ENCODE measurements around the gene SERGEF. TPM values are rescaled to one million over a fixed set of nuclear protein-coding genes. Genes with fewer than 3 reads are reported as not detected.

Gene SERGEF
- total and polyA plus RNA-seq, 12 donors = 14.8 to 105 (median 19.9) TPM

DNA sequence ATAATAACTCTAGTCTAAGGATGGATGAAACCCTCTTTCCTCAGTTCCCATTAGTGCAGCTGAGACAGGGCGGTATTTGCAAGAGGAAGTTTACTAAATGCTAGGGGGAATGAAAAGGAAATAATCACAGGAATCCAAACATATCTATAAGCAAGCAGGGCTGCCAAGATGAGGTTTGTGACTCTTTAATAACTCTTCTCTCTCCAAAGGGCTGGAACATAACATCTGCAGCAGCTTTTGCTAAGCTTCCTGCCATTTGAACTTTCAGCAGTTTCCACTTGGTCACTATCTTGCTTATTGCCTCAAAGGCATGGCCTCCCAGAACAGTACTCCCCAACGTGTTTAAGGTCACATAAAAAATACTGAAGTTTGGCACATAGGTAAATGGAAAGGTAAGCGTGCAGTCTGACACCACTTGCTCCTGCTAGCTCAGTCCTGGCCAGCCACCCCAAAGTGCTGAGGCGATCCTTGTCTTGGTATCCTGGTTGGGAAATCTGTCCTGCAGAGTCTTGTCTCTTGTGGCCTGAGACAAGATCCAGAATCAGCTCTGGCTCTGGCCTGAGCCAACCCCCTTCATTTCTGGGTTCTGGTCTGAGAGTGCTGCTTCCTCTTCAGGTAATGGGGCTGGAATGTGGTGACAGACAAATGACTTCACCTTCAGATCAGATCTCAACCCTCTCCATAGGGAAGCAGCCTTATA is 196.5 kb downstream of the SERGEF start:
- Histone ChIP-seq H3K36me3 (no peaks in the 10 kb centered on the region), H3K9me3 (no peaks in the 10 kb centered on the region), H3K27me3 (no peaks in the 10 kb centered on the region), H3K4me1 (peaks cover 0 to 52% (median 25%) of the 10 kb centered on the region in 9 donors), H3K27ac (peak overlapping the region in 1 of 10 donors; percentile 46), H3K4me3 (no peak overlapping the region)
- TF ChIP-seq, protein P1, sequence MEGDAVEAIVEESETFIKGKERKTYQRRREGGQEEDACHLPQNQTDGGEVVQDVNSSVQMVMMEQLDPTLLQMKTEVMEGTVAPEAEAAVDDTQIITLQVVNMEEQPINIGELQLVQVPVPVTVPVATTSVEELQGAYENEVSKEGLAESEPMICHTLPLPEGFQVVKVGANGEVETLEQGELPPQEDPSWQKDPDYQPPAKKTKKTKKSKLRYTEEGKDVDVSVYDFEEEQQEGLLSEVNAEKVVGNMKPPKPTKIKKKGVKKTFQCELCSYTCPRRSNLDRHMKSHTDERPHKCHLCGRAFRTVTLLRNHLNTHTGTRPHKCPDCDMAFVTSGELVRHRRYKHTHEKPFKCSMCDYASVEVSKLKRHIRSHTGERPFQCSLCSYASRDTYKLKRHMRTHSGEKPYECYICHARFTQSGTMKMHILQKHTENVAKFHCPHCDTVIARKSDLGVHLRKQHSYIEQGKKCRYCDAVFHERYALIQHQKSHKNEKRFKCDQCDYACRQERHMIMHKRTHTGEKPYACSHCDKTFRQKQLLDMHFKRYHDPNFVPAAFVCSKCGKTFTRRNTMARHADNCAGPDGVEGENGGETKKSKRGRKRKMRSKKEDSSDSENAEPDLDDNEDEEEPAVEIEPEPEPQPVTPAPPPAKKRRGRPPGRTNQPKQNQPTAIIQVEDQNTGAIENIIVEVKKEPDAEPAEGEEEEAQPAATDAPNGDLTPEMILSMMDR (IDR thresholded peaks at IDR 0.05) = no peak
- 67 to 71% methylated on average over 4 of the region's 4 CpGs for WGBS, 2 donors
- intact Hi-C loops (cut with DNase I) = no loop called here
- ATAC-seq (peak in 7 of 8 donors; percentile 9 to 54 (median 36)), DNase-seq (no peak)

DNA sequence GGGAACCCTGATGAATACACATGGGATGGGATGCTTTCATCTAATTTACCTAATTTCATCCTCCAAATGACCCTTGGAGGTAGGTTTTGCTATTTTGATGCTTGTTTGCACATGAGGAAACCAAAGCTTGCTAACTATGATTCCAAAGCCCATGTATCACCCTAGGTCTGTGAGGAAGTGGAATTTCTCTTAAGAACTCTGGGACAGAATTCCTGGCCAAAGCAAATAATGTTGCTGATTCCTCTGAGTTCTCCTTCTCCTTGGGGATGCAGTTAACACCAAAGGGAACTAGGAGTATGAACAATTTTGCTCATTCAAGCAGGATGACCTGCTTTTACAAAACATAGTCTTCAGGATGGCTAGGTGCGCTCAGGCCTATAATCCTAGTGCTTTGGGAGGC is 198.3 kb downstream of the SERGEF start:
- H3K9me3 ChIP-seq = no peaks in the 10 kb centered on the region
- peaks cover 0 to 60% (median 36%) of the 10 kb centered on the region in 9 donors for H3K4me1 ChIP-seq
- no peak overlapping the region for H3K27ac ChIP-seq
- no peaks in the 10 kb centered on the region for H3K36me3 ChIP-seq
- intact Hi-C loops (cut with DNase I) = no loop called here
- no peak for ATAC-seq
- H3K4me3 ChIP-seq = no peak overlapping the region
- 96 to 100% methylated on average over 1 of the region's 1 CpG for WGBS, 2 donors
- DNase-seq = no peak
- no peaks in the 10 kb centered on the region for H3K27me3 ChIP-seq
- TF ChIP-seq, protein P1 (IDR thresholded peaks at IDR 0.05) = no peak

DNA sequence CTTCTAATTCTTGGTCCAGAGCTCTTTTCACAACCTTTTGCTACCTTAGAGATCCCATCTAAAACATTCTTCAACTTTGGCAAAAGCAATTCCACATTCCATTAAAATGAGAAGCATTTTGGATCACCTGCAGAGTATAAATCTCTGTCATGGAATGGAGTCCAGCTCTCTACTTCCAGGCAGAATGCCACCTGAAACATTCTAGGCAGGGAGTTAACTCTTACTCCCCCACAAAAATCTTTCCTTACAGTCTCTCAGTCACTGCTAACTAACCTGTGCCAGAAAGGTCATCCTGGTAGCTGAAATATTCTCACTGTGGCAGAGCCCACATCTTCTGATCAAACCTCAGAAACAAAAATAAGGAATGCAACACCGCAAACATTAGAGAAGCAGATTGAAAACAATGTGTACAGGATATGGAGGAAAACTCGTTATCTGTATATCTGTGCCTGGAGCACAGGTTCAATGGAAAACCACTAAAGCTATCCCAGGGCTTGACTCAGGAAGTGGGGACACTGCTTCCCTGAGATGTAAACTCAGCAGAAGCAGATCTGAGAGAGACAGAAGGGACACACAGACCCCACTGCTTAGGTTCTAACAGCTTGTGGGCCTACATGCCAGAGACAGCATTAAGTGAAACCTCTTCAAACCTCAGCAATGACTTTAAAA is 199.3 kb downstream of the SERGEF start:
- no peaks in the 10 kb centered on the region for H3K27me3 ChIP-seq
- ATAC-seq (no peak), DNase-seq (no peak)
- H3K9me3 ChIP-seq = no peaks in the 10 kb centered on the region
- TF ChIP-seq, protein P1 (IDR thresholded peaks at IDR 0.05) = no peak
- H3K4me3 ChIP-seq = no peak overlapping the region
- peaks cover 0 to 60% (median 36%) of the 10 kb centered on the region in 9 donors for H3K4me1 ChIP-seq
- H3K36me3 ChIP-seq = no peaks in the 10 kb centered on the region
- intact Hi-C loops (cut with DNase I) = no loop called here
- no peak overlapping the region for H3K27ac ChIP-seq
- 53 to 82% methylated on average over 2 of the region's 2 CpGs for WGBS, 2 donors

- no peak overlapping the region for H3K27ac ChIP-seq
- intact Hi-C loops (cut with DNase I) = no loop called here
- DNase-seq (no peak), ATAC-seq (no peak)
- TF ChIP-seq, protein P1 (IDR thresholded peaks at IDR 0.05) = no peak
- H3K27me3 ChIP-seq = no peaks in the 10 kb centered on the region
- no peaks in the 10 kb centered on the region for H3K36me3 ChIP-seq
- no peaks in the 10 kb centered on the region for H3K9me3 ChIP-seq
- peaks cover 0 to 60% (median 36%) of the 10 kb centered on the region in 9 donors for H3K4me1 ChIP-seq
- WGBS, 2 donors = 77 to 79% methylated on average over 4 of the region's 4 CpGs
- H3K4me3 ChIP-seq = no peak overlapping the region
These were observed 200.0 kb downstream of the SERGEF start for GRCh38 chr11:17812865-17813187.

All from heart right ventricle (tissue), 16 donors.